Measurements from ENCODE around the gene IRF9. TPM values are rescaled to one million over a fixed set of nuclear protein-coding genes. Genes with fewer than 3 reads are reported as not detected.

Gene IRF9
- polyA plus RNA-seq, 2 donors: 35.0 to 43.5 TPM

DNA sequence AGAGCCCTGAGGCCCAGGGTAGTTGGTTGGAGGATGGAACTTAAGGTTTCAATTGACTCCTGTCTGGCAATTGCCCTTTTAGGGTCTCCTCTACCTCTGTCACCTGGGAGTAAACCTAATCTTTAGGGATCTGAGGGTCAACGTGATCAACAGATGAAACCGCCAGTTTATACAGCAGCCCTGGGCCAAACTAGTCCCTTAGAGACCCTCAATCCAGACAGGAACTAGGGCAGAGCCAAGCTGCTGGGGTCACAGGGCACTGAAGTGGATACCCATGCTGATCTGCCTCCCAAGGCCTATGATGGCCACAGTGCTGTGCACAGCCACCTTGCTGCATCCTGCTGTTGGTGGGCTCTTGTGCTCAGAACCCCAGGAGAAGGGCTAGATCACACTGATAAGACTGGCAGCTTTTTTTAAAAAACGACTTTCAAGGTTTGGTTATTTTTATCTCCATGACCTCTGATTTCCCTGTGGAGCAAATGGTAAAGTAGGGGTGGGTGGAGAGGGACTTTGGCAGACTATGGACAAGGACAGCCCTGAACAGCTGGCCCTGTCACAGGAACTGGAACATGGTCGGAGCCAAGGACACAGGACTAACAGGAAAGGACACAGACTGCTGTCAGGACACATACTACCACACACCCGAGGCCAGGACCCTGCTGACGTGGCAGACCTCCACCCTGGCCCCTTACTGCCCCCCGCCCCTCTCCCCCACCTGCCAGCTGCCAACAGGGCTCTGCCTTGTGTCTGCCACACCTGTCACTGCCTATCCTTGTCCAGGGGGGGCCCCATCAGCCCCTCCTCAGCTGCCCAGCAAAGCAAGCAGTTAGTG is 30.1 kb upstream of the IRF9 start:
- H3K27me3 ChIP-seq (ENCODE audit: control insufficient read depth in 1 of 2, insufficient read depth in 2 of 2, low read length in 2 of 2): no peaks in the 10 kb centered on the region
- H3K9me3 ChIP-seq (ENCODE audit: control insufficient read depth in 2 of 2, insufficient read depth in 1 of 2, low read depth in 1 of 2, low read length in 1 of 2): no peaks in the 10 kb centered on the region
- H3K4me3 ChIP-seq (ENCODE audit: low read depth in 1 of 2, low read length in 2 of 2): no peak overlapping the region
- H3K27ac ChIP-seq (ENCODE audit: low read depth in 2 of 2, low read length in 1 of 2): no peak overlapping the region
- H3K4me1 ChIP-seq (ENCODE audit: control insufficient read depth in 2 of 2, insufficient read depth in 2 of 2, low read length in 1 of 2): peaks cover 0 to 5% of the 10 kb centered on the region in 2 donors
- no peaks in the 10 kb centered on the region for H3K36me3 ChIP-seq (ENCODE audit: control insufficient read depth in 2 of 2, insufficient read depth in 2 of 2, low read length in 1 of 2)
- 55 to 67% methylated on average over 7 of the region's 7 CpGs for WGBS, 2 donors

- H3K4me3 ChIP-seq (ENCODE audit: low read depth in 1 of 2, low read length in 2 of 2): no peak overlapping the region
- 75 to 86% methylated on average over 15 of the region's 15 CpGs for WGBS, 2 donors
- no peaks in the 10 kb centered on the region for H3K27me3 ChIP-seq (ENCODE audit: control insufficient read depth in 1 of 2, insufficient read depth in 2 of 2, low read length in 2 of 2)
- H3K4me1 ChIP-seq (ENCODE audit: control insufficient read depth in 2 of 2, insufficient read depth in 2 of 2, low read length in 1 of 2): peaks cover under 1 to 5% of the 10 kb centered on the region in 2 donors
- no peaks in the 10 kb centered on the region for H3K9me3 ChIP-seq (ENCODE audit: control insufficient read depth in 2 of 2, insufficient read depth in 1 of 2, low read depth in 1 of 2, low read length in 1 of 2)
- no peaks in the 10 kb centered on the region for H3K36me3 ChIP-seq (ENCODE audit: control insufficient read depth in 2 of 2, insufficient read depth in 2 of 2, low read length in 1 of 2)
- H3K27ac ChIP-seq (ENCODE audit: low read depth in 2 of 2, low read length in 1 of 2): no peak overlapping the region
Observed at GRCh38 chr14:24131549-24131966, 29.5 kb upstream of the IRF9 start.

- H3K27me3 ChIP-seq (ENCODE audit: control insufficient read depth in 1 of 2, insufficient read depth in 2 of 2, low read length in 2 of 2): no peaks in the 10 kb centered on the region
- no peaks in the 10 kb centered on the region for H3K9me3 ChIP-seq (ENCODE audit: control insufficient read depth in 2 of 2, insufficient read depth in 1 of 2, low read depth in 1 of 2, low read length in 1 of 2)
- no peak overlapping the region for H3K4me3 ChIP-seq (ENCODE audit: low read depth in 1 of 2, low read length in 2 of 2)
- peaks cover 5 to 7% of the 10 kb centered on the region in 2 donors for H3K4me1 ChIP-seq (ENCODE audit: control insufficient read depth in 2 of 2, insufficient read depth in 2 of 2, low read length in 1 of 2)
- no peaks in the 10 kb centered on the region for H3K36me3 ChIP-seq (ENCODE audit: control insufficient read depth in 2 of 2, insufficient read depth in 2 of 2, low read length in 1 of 2)
- H3K27ac ChIP-seq (ENCODE audit: low read depth in 2 of 2, low read length in 1 of 2): no peak overlapping the region
- 52 to 58% methylated on average over 24 of the region's 24 CpGs for WGBS, 2 donors
Observed at GRCh38 chr14:24132061-24132685, 28.9 kb upstream of the IRF9 start.

DNA sequence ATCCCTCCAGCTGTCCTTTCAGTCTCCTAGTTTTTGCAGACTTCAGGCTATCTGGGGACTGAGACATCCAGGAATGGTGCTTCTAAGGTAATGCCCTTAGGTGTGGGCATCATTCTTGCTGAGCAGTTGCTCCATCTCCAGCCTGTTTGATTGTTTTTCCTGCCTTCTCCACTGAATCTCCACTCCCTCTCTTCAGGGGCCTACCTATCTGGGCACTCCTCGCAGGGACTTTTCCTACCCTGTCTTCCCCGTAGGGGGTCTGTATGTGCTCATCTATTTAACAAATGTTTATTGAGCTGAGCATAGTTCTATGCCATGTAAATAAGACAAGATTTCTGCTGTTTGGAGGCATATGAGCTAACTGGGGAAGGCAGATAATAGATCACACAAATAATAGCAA is 28.1 kb upstream of the IRF9 start:
- H3K36me3 ChIP-seq (ENCODE audit: control insufficient read depth in 2 of 2, insufficient read depth in 2 of 2, low read length in 1 of 2): peaks cover 0 to 5% of the 10 kb centered on the region in 2 donors
- no peaks in the 10 kb centered on the region for H3K27me3 ChIP-seq (ENCODE audit: control insufficient read depth in 1 of 2, insufficient read depth in 2 of 2, low read length in 2 of 2)
- peaks cover 5 to 13% of the 10 kb centered on the region in 2 donors for H3K4me1 ChIP-seq (ENCODE audit: control insufficient read depth in 2 of 2, insufficient read depth in 2 of 2, low read length in 1 of 2)
- H3K4me3 ChIP-seq (ENCODE audit: low read depth in 1 of 2, low read length in 2 of 2): no peak overlapping the region
- H3K9me3 ChIP-seq (ENCODE audit: control insufficient read depth in 2 of 2, insufficient read depth in 1 of 2, low read depth in 1 of 2, low read length in 1 of 2): no peaks in the 10 kb centered on the region
- WGBS, 2 donors: 92 to 97% methylated on average over 2 of the region's 2 CpGs
- H3K27ac ChIP-seq (ENCODE audit: low read depth in 2 of 2, low read length in 1 of 2): no peak overlapping the region

- WGBS, 2 donors: 89 to 95% methylated on average over 1 of the region's 1 CpG
Observed at GRCh38 chr14:24133735-24134134, 27.3 kb upstream of the IRF9 start.

DNA sequence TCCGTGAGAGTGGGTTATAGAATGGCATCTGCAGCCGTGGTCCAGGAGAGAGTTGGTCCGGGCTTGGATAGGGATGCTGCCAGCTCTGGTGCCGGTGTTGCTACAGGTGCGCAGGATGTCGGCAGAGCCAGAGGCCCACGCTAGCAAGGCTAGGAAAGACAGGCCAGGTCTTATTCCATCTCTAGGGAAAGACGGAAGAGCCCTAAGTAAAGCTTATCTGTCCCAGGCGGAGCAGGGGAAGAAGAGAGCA is 25.6 kb upstream of the IRF9 start:
- Histone ChIP-seq H3K36me3 (ENCODE audit: control insufficient read depth in 2 of 2, insufficient read depth in 2 of 2, low read length in 1 of 2) (peaks cover 3 to 14% of the 10 kb centered on the region in 2 donors), H3K27ac (ENCODE audit: low read depth in 2 of 2, low read length in 1 of 2) (peak overlapping the region; percentile 63 to 84), H3K4me3 (ENCODE audit: low read depth in 1 of 2, low read length in 2 of 2) (peak overlapping the region; percentile 44 to 63), H3K4me1 (ENCODE audit: control insufficient read depth in 2 of 2, insufficient read depth in 2 of 2, low read length in 1 of 2) (peaks cover 13 to 15% of the 10 kb centered on the region in 2 donors), H3K9me3 (ENCODE audit: control insufficient read depth in 2 of 2, insufficient read depth in 1 of 2, low read depth in 1 of 2, low read length in 1 of 2) (no peaks in the 10 kb centered on the region), H3K27me3 (ENCODE audit: control insufficient read depth in 1 of 2, insufficient read depth in 2 of 2, low read length in 2 of 2) (no peaks in the 10 kb centered on the region)
- WGBS, 2 donors: 3 to 7% methylated on average over 9 of the region's 9 CpGs

More at GRCh38 chr14:24133735-24134134, 27.3 kb upstream of the IRF9 start:
- H3K27ac ChIP-seq (ENCODE audit: low read depth in 2 of 2, low read length in 1 of 2): no peak overlapping the region
- H3K9me3 ChIP-seq (ENCODE audit: control insufficient read depth in 2 of 2, insufficient read depth in 1 of 2, low read depth in 1 of 2, low read length in 1 of 2): no peaks in the 10 kb centered on the region
- H3K27me3 ChIP-seq (ENCODE audit: control insufficient read depth in 1 of 2, insufficient read depth in 2 of 2, low read length in 2 of 2): no peaks in the 10 kb centered on the region
- no peak overlapping the region for H3K4me3 ChIP-seq (ENCODE audit: low read depth in 1 of 2, low read length in 2 of 2)
- H3K4me1 ChIP-seq (ENCODE audit: control insufficient read depth in 2 of 2, insufficient read depth in 2 of 2, low read length in 1 of 2): peaks cover 5 to 13% of the 10 kb centered on the region in 2 donors
- H3K36me3 ChIP-seq (ENCODE audit: control insufficient read depth in 2 of 2, insufficient read depth in 2 of 2, low read length in 1 of 2): peaks cover 2 to 11% of the 10 kb centered on the region in 2 donors

DNA sequence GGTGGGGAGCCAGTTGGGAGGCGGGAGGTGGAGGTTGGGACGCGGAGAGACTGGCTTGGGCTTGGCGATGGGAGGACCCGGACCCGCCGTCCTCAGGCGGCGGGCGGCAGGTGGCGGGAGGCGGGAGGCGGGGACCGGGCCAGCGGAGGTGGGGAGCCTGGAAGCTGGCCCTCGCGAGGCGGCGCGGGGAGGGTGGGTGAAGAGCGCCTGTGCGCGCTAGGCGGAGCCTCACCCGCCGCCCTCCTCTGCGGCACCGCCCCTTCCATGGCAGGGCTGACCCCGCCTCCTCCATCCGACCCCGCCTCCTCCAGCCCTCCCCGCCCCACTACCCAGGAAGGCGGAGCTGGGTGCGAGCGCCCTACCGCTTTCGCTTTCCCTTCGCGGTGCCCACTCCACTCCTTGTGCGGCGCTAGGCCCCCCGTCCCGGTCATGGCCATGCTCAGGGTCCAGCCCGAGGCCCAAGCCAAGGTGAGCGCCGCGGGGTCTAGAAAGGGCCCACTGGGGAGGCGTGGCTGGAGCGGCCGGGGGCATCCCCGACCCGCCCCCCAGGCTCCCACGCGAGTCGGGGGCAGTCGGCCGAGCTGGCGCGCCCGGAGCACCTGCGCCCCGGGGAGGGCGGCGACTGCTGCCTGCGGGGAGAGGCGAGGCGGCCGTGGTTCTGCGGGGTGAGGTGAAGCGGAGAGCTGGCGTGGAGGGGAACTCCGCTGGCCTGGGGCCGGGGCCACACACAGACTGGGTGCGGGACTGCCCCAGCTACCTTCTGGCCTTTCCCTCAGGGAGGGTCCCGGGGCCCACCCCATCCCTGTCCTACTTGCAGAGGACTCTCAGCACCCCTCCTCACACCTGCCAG is 25.0 kb upstream of the IRF9 start, which contains the start of gene PSME1:
TSS of gene PSME1 (plus strand) at position 361 of the 850 bp plus-strand sequence. CDS start at position 430, 69 bp downstream.
- H3K4me3 ChIP-seq (ENCODE audit: low read depth in 1 of 2, low read length in 2 of 2): peak within 1 kb of the TSS; percentile 63 to 94
- H3K9me3 ChIP-seq (ENCODE audit: control insufficient read depth in 2 of 2, insufficient read depth in 1 of 2, low read depth in 1 of 2, low read length in 1 of 2): no peaks in the 10 kb centered on the region
- H3K27me3 ChIP-seq (ENCODE audit: control insufficient read depth in 1 of 2, insufficient read depth in 2 of 2, low read length in 2 of 2): no peaks in the 10 kb centered on the region
- peak within 1 kb of the TSS; percentile 81 to 87 for H3K27ac ChIP-seq (ENCODE audit: low read depth in 2 of 2, low read length in 1 of 2)
- H3K4me1 ChIP-seq (ENCODE audit: control insufficient read depth in 2 of 2, insufficient read depth in 2 of 2, low read length in 1 of 2): peaks cover 13 to 15% of the 10 kb centered on the region in 2 donors
- 0 to 1% methylated on average over 28 to 75 of the region's 75 CpGs for WGBS, 2 donors
- peaks cover 3 to 14% of the 10 kb centered on the region in 2 donors for H3K36me3 ChIP-seq (ENCODE audit: control insufficient read depth in 2 of 2, insufficient read depth in 2 of 2, low read length in 1 of 2)

DNA sequence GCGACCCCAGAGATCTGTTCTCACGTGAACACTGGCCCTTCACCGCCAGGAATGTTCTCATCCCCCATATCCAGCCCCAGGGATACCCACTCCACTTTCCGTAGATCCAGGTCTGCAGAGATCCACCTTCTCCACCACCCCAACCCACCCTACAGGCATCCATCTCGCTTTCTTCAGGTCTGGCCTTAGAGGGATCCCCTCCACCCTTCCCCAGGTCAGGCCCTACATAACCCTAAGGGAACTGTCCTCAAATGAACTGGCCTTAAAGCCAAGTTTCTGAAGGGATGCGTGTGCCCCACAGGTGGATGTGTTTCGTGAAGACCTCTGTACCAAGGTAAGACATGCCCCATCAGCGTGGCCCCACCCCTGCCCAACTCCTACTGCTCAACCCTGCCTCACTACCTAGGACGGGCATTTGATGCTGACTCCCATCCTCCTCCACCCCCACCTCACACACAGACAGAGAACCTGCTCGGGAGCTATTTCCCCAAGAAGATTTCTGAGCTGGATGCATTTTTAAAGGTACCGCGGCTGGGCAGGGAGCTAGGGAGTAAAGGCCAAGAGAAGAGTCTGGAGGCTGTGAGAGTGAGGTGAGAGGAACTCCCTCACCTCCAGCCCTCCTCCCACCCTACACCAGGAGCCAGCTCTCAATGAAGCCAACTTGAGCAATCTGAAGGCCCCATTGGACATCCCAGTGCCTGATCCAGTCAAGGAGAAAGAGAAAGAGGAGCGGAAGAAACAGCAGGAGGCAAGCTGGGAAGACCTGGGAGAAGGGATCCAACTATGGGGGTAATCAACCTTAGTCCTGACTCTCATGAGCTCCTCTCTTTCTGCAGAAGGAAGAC is 24.2 kb upstream of the IRF9 start:
- H3K36me3 ChIP-seq (ENCODE audit: control insufficient read depth in 2 of 2, insufficient read depth in 2 of 2, low read length in 1 of 2): peaks cover 3 to 14% of the 10 kb centered on the region in 2 donors
- no peaks in the 10 kb centered on the region for H3K9me3 ChIP-seq (ENCODE audit: control insufficient read depth in 2 of 2, insufficient read depth in 1 of 2, low read depth in 1 of 2, low read length in 1 of 2)
- peak overlapping the region; percentile 81 to 87 for H3K27ac ChIP-seq (ENCODE audit: low read depth in 2 of 2, low read length in 1 of 2)
- H3K4me3 ChIP-seq (ENCODE audit: low read depth in 1 of 2, low read length in 2 of 2): peak overlapping the region; percentile 63 to 94
- H3K4me1 ChIP-seq (ENCODE audit: control insufficient read depth in 2 of 2, insufficient read depth in 2 of 2, low read length in 1 of 2): peaks cover 8 to 15% of the 10 kb centered on the region in 2 donors
- WGBS, 2 donors: 25% methylated on average over 13 of the region's 13 CpGs
- H3K27me3 ChIP-seq (ENCODE audit: control insufficient read depth in 1 of 2, insufficient read depth in 2 of 2, low read length in 2 of 2): no peaks in the 10 kb centered on the region

Measured in esophagus (tissue), 2 donors.